ENCODE results near the gene GNB1L.

The GNB1L gene

GRCh38 chr22:19873960-19874306, 19.3 kb upstream of the GNB1L start:
- no peak for DNase-seq (ENCODE audit: insufficient read length, low spot score)
- no peak for FAIRE-seq
- TF ChIP-seq, protein P1, sequence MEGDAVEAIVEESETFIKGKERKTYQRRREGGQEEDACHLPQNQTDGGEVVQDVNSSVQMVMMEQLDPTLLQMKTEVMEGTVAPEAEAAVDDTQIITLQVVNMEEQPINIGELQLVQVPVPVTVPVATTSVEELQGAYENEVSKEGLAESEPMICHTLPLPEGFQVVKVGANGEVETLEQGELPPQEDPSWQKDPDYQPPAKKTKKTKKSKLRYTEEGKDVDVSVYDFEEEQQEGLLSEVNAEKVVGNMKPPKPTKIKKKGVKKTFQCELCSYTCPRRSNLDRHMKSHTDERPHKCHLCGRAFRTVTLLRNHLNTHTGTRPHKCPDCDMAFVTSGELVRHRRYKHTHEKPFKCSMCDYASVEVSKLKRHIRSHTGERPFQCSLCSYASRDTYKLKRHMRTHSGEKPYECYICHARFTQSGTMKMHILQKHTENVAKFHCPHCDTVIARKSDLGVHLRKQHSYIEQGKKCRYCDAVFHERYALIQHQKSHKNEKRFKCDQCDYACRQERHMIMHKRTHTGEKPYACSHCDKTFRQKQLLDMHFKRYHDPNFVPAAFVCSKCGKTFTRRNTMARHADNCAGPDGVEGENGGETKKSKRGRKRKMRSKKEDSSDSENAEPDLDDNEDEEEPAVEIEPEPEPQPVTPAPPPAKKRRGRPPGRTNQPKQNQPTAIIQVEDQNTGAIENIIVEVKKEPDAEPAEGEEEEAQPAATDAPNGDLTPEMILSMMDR (IDR thresholded peaks at IDR 0.05; ENCODE audit: insufficient read depth, missing control alignments), result no peak

DNA sequence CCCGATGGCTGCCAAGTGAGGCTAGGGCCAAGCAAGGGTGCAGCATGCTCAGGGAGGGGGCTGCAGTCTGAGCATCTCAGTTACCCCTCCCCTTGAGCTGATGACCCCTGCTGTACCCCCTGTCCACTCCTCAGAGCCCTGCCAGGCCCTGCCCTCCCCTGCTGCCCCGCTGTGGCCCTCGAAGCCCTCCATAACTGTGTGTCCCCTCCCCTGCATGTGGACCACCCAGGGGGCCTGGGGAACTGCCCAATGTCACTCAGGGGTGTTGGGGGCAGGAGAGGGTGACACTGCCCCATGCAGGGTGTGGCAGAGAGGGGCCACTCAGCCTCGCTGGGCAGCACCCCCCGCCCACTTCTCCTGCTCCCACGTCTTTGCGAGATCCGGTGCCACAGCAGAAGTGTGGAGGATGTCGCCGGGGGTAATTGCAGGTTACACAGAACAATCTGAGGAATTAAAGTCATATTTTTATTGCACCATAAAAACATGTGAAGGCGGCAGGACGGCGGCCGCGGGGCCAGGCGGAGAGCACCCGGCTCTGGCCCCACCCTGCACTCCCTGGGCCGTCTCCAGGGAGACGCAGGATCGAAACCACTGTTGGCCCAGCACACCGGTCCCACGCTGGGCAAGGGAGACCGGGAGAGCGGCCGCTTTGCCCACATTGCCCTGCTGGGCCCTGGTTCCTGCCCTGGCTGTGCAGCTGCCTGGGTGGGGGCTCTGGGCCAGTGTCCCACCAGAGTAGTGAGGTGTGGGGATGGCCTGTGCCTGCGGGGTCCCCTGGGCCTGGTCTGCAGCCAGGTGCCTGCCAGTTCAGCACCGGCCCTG, 18.7 kb upstream of the GNB1L start:
- TF ChIP-seq, protein P1 (IDR thresholded peaks at IDR 0.05; ENCODE audit: insufficient read depth, missing control alignments), result no peak
- no peak for FAIRE-seq
- DNase-seq (ENCODE audit: insufficient read length, low spot score), result no peak

- FAIRE-seq, result no peak
- DNase-seq (ENCODE audit: insufficient read length, low spot score), result no peak
- TF ChIP-seq, protein P1 (IDR thresholded peaks at IDR 0.05; ENCODE audit: insufficient read depth, missing control alignments), result no peak
Observed at GRCh38 chr22:19872779-19873137, 18.1 kb upstream of the GNB1L start.

GRCh38 chr22:19871845-19872778, 17.4 kb upstream of the GNB1L start:
- DNase-seq (ENCODE audit: insufficient read length, low spot score) (no peak), FAIRE-seq (no peak)
- TF ChIP-seq, protein P1 (IDR thresholded peaks at IDR 0.05; ENCODE audit: insufficient read depth, missing control alignments), result no peak

- TF ChIP-seq, protein P1 (IDR thresholded peaks at IDR 0.05; ENCODE audit: insufficient read depth, missing control alignments), result no peak
- FAIRE-seq (no peak), DNase-seq (ENCODE audit: insufficient read length, low spot score) (no peak)
Observed at GRCh38 chr22:19871023-19871844, 16.6 kb upstream of the GNB1L start.

DNA sequence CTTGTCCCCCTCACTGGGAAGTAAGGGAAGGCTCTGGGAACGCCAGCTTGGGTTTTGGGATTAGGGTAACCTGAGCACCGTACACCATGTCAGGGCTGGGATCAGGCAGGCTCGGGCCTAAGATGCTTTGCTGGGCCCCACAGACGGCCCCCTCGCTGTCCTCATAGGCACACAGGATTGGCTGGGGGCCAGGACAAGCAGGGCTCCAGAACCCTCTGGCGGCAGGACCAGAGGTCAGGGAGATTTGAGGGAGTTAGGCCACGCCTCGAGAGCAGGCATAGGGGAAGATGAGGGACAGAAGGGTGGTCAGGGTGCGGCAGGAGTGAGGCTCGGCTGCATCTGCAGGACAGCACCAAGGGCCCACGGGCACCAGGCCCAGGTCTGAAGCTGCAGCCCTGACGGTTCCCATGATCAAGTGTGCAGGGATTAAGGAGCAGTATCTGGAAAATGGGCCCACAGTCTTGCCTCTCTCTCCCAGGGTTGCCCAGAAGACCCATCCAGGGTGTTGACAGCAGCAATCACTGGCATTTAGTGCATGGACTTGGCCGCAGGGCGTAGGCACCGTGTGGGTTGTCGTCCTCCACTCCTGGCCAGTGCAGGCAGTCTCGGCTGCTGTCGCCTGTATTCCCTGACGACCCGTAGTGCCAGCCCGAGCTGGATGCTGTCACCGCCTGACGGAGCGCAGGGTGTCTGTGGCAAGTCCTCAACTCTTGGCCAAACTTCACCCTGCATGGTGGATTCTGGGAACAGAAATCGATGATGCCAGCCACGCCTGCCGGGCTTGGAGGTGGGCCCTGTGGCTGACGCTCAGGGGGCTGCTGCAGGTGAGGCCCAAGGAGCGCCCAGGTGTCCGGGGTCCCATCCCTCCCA, 15.7 kb upstream of the GNB1L start:
- FAIRE-seq, result no peak
- DNase-seq (ENCODE audit: insufficient read length, low spot score), result no peak
- TF ChIP-seq, protein P1 (IDR thresholded peaks at IDR 0.05; ENCODE audit: insufficient read depth, missing control alignments), result no peak

Data from D721Med (cell line).